ENCODE measurements around the gene CFAP61.
"Not testable (repeated sequence)": the region's sequence is repeated elsewhere in the genome, so short reads cannot be mapped to it uniquely, and the experiment has no call there.

Gene CFAP61

DNA sequence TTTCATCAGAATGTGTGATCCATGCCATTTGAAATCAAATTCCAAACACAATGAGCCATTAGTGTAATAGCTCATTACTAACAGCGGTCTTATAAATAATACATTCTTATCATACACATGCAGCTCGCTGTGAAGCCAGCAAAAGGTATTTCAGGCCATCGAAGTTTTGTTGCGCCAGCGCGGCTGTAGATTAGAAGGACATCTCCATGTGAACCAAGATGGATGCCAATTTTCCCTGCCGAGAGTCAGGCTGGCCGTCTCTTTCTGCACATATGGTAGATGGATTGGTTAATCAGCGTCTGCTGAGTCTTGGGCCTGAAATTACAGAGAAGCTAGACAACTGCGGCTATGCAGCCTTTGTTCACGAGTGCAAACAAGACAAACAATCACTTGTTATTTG is 44.1 kb downstream of the CFAP61 start:
- no peak for DNase-seq (ENCODE audit: low spot score in 2 of 2)
- Mint-ChIP-seq H3K4me3 (no peak overlapping the region), H3K27ac (no peak overlapping the region), H3K4me1 (no peaks in the 10 kb centered on the region), H3K36me3 (no peaks in the 10 kb centered on the region), H3K9me3 (no peaks in the 10 kb centered on the region)
- ATAC-seq = no peak

GRCh38 chr20:20100881-20101280 is 48.5 kb downstream of the CFAP61 start:
- H3K4me1 Mint-ChIP-seq = no peaks in the 10 kb centered on the region
- no peak overlapping the region for H3K4me3 Mint-ChIP-seq
- H3K9me3 Mint-ChIP-seq = no peaks in the 10 kb centered on the region
- DNase-seq (ENCODE audit: low spot score in 2 of 2) (no peak), ATAC-seq (no peak)
- H3K36me3 Mint-ChIP-seq = no peaks in the 10 kb centered on the region
- H3K27ac Mint-ChIP-seq = no peak overlapping the region

DNA sequence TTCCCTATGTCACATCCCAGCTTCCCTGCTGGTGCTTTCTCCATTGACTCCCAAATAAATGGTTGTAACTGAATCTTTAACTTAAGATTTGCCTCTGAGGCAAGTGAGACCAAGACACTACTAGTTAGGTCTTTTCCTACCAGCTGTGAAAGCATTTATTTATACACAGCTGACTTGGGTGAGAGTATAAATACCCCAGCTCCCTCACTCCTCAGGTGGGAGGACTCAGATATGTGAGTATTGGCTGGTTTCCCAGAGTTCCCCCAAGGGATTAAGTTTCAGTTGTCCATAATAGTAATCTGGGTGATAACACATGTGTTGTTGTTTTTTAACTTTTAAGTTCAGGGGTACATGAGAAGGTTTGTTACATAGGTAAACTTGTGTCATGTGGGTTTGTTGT is 49.8 kb downstream of the CFAP61 start:
- no peak overlapping the region for H3K4me3 Mint-ChIP-seq

DNA sequence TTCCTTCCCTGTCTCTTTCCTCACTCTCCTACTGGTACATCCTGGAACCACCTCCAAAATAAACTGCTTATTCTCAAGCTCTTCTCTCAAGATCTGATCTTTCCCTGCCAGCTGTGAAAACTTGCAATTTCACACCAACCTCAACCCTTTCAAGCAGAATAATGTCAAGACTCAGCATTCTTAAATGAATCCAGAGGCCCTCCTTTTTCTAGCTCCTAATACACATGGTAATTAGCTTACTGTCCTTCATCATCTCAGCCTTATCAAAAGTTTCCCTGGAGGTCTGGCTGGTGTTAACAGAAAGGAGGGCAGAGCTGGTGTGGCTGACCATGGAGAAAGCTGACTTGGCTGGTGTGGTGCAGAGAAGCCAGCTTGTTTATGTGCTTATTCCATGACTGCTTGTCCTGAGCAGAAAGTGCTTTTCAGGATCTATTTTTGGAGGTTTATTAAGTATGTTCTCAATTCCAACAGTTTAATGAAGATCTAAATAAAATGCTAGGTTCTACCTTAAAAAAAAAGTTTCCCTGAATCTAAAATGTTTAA is 50.5 kb downstream of the CFAP61 start:
- no peak overlapping the region for H3K27ac Mint-ChIP-seq
- no peaks in the 10 kb centered on the region for H3K4me1 Mint-ChIP-seq
- H3K36me3 Mint-ChIP-seq = no peaks in the 10 kb centered on the region
- no peak for DNase-seq (ENCODE audit: low spot score in 2 of 2)
- H3K9me3 Mint-ChIP-seq = no peaks in the 10 kb centered on the region
- no peak overlapping the region for H3K4me3 Mint-ChIP-seq
- ATAC-seq = no peak

More for the DNA sequence above, 49.8 kb downstream of the CFAP61 start:
- Mint-ChIP-seq H3K36me3 (no peaks in the 10 kb centered on the region), H3K27ac (no peak overlapping the region), H3K9me3 (no peaks in the 10 kb centered on the region), H3K4me1 (no peaks in the 10 kb centered on the region)
- DNase-seq (ENCODE audit: low spot score in 2 of 2) = no peak
- ATAC-seq = no peak

- DNase-seq (ENCODE audit: low spot score in 2 of 2) = no peak
- H3K4me3 Mint-ChIP-seq = no peak overlapping the region
- no peak overlapping the region for H3K27ac Mint-ChIP-seq
- no peak for ATAC-seq
- H3K36me3 Mint-ChIP-seq = no peaks in the 10 kb centered on the region
- no peaks in the 10 kb centered on the region for H3K9me3 Mint-ChIP-seq
- no peaks in the 10 kb centered on the region for H3K4me1 Mint-ChIP-seq
Observed at GRCh38 chr20:20103486-20103885, 51.2 kb downstream of the CFAP61 start.

GRCh38 chr20:20123187-20123586 is 70.9 kb downstream of the CFAP61 start:
- H3K4me1 Mint-ChIP-seq; ATAC-seq; H3K27ac Mint-ChIP-seq; H3K4me3 Mint-ChIP-seq; H3K36me3 Mint-ChIP-seq; DNase-seq (ENCODE audit: low spot score in 2 of 2): not testable (repeated sequence)
- peaks cover 16% of the 10 kb centered on the region for H3K9me3 Mint-ChIP-seq

DNA sequence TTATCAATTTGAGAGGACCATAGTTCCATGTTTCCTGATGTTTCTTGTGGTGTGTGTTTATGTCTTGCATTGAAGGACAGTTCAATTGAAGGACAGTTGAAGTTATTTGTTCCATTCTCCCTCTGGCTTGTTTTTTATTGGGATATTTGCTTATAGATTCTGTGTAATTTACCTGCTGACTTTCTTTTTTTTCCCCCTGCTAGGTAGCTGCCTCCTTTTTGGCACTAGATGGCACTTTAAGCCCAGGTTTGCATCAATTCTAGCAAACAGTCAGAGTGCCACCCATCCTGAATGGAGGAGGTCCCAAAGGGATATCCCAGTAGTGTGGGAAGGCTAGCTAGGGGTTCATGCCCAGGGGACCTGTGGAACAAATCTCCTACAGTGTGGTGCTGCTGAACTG is 78.1 kb downstream of the CFAP61 start:
- Mint-ChIP-seq H3K9me3 (peaks cover 6% of the 10 kb centered on the region), H3K36me3 (no peaks in the 10 kb centered on the region), H3K4me3 (no peak overlapping the region), H3K27ac (no peak overlapping the region), H3K4me1 (no peaks in the 10 kb centered on the region)
- ATAC-seq (no peak), DNase-seq (ENCODE audit: low spot score in 2 of 2) (no peak)

DNA sequence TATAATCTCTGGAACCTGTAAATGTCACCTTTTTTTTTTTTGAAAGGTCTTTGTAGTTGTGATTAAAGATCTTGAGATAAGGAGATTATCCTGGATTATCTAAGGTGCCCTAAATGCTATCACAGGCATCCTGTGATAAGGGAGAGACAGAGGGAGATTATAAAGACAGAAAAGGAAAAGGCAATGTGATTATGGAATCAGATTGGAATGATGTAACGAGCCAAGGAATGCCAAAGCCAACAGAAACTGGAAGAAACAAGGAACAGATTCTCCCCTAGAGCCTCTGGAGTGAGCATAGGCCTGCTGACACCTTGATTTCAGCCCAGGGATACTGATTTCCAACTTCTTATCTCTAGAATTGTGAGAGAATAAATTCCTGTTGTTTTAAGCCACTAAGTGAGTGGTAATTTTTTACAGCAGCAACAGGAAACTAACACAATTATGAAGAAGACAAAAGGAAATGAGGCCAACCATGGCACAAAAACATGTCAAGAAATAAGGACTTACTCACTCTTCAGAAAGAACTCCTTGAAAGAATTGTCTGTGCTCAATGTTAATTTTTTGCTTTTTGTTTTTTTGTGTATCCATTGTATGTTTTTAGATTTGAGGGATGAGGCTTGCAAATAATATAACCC is 82.7 kb downstream of the CFAP61 start:
- ATAC-seq = no peak
- DNase-seq (ENCODE audit: low spot score in 2 of 2) = no peak
- H3K4me1 Mint-ChIP-seq = no peaks in the 10 kb centered on the region
- no peak overlapping the region for H3K27ac Mint-ChIP-seq
- H3K9me3 Mint-ChIP-seq = peaks cover 10% of the 10 kb centered on the region
- no peak overlapping the region for H3K4me3 Mint-ChIP-seq
- no peaks in the 10 kb centered on the region for H3K36me3 Mint-ChIP-seq

DNA sequence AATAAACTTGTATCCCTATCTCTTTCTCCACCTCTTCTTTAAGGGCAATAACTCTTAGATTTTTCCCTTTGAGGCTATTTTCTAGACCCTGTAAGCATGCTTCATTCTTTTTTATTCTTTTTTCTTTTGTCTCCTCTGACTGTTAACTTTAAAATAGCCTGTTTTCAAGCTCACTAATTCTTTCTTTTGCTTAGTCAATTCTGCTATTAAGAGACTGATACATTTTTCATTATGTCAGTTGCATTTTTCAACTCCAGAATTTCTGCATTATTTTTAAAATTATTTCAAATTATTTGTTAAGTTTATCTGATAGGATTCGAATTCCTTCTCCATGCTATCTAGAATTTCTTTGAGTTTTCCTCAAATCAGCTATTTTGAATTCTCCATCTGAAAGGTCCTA is 84.0 kb downstream of the CFAP61 start:
- H3K36me3 Mint-ChIP-seq = no peaks in the 10 kb centered on the region
- H3K9me3 Mint-ChIP-seq = peaks cover 10% of the 10 kb centered on the region
- H3K4me3 Mint-ChIP-seq = no peak overlapping the region
- ATAC-seq (no peak), DNase-seq (ENCODE audit: low spot score in 2 of 2) (no peak)
- no peak overlapping the region for H3K27ac Mint-ChIP-seq
- H3K4me1 Mint-ChIP-seq = no peaks in the 10 kb centered on the region

DNA sequence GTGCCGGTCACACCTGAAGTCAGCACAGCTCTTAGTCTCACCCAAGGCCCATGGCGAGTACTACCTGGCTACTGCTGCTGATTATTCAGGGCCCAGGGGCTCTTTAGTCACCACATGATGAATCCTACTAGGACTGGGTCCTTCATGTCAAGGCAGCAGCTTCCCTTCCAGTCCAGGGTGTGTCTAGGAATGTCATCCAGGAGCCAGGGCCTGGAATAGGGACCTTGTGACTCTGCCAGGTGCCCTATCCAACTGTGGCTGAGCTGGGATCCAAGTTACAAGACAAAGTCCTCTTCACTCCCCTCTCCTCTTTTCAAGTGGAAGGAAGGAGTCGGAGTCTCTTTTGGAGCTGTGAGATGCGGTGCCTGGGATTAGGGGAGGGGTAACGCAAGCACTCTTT is 85.5 kb downstream of the CFAP61 start:
- H3K27ac Mint-ChIP-seq = no peak overlapping the region
- no peak for ATAC-seq
- no peaks in the 10 kb centered on the region for H3K36me3 Mint-ChIP-seq
- H3K4me3 Mint-ChIP-seq = no peak overlapping the region
- no peak for DNase-seq (ENCODE audit: low spot score in 2 of 2)
- no peaks in the 10 kb centered on the region for H3K4me1 Mint-ChIP-seq
- peaks cover 7% of the 10 kb centered on the region for H3K9me3 Mint-ChIP-seq

- DNase-seq (ENCODE audit: low spot score in 2 of 2) (no peak), ATAC-seq (no peak)
- no peak overlapping the region for H3K4me3 Mint-ChIP-seq
- H3K4me1 Mint-ChIP-seq = no peaks in the 10 kb centered on the region
- H3K36me3 Mint-ChIP-seq = no peaks in the 10 kb centered on the region
- peaks cover 6% of the 10 kb centered on the region for H3K9me3 Mint-ChIP-seq
- H3K27ac Mint-ChIP-seq = no peak overlapping the region
Observed at GRCh38 chr20:20138301-20139064, 86.2 kb downstream of the CFAP61 start.

- ATAC-seq = no peak
- Mint-ChIP-seq H3K9me3 (peaks cover 8% of the 10 kb centered on the region), H3K4me3 (no peak overlapping the region), H3K27ac (no peak overlapping the region), H3K4me1 (no peaks in the 10 kb centered on the region), H3K36me3 (no peaks in the 10 kb centered on the region)
- no peak for DNase-seq (ENCODE audit: low spot score in 2 of 2)
Observed at GRCh38 chr20:20139403-20139802, 87.1 kb downstream of the CFAP61 start.

GRCh38 chr20:20143165-20143564 is 90.8 kb downstream of the CFAP61 start:
- Mint-ChIP-seq H3K4me1 (no peaks in the 10 kb centered on the region), H3K4me3 (no peak overlapping the region), H3K9me3 (peaks cover 7% of the 10 kb centered on the region), H3K27ac (no peak overlapping the region), H3K36me3 (no peaks in the 10 kb centered on the region)
- DNase-seq (ENCODE audit: low spot score in 2 of 2) (no peak), ATAC-seq (no peak)

GRCh38 chr20:20143646-20144045 is 91.3 kb downstream of the CFAP61 start:
- ATAC-seq = no peak
- DNase-seq (ENCODE audit: low spot score in 2 of 2) = no peak
- no peak overlapping the region for H3K27ac Mint-ChIP-seq
- H3K4me1 Mint-ChIP-seq = no peaks in the 10 kb centered on the region
- peaks cover 7% of the 10 kb centered on the region for H3K9me3 Mint-ChIP-seq
- H3K4me3 Mint-ChIP-seq = no peak overlapping the region
- H3K36me3 Mint-ChIP-seq = no peaks in the 10 kb centered on the region

- no peak overlapping the region for H3K27ac Mint-ChIP-seq
- H3K4me1 Mint-ChIP-seq = no peaks in the 10 kb centered on the region
- ATAC-seq (no peak), DNase-seq (ENCODE audit: low spot score in 2 of 2) (no peak)
- no peak overlapping the region for H3K4me3 Mint-ChIP-seq
- H3K9me3 Mint-ChIP-seq = peaks cover 10% of the 10 kb centered on the region
- no peaks in the 10 kb centered on the region for H3K36me3 Mint-ChIP-seq
Observed at GRCh38 chr20:20148779-20149178, 96.4 kb downstream of the CFAP61 start.

GRCh38 chr20:20150241-20150640 is 97.9 kb downstream of the CFAP61 start:
- no peak overlapping the region for H3K4me3 Mint-ChIP-seq
- H3K9me3 Mint-ChIP-seq = peaks cover 5% of the 10 kb centered on the region
- H3K27ac Mint-ChIP-seq = no peak overlapping the region
- DNase-seq (ENCODE audit: low spot score in 2 of 2) (no peak), ATAC-seq (no peak)
- H3K36me3 Mint-ChIP-seq = no peaks in the 10 kb centered on the region
- no peaks in the 10 kb centered on the region for H3K4me1 Mint-ChIP-seq
